NT2/D1 (cell line): ENCODE measurements around the gene TRIM3.
A peak's percentile ranks its signal among the peaks of the same experiment; 100 is the strongest.

Experiments used
- DNase-seq: peaks from one replicate; pipeline ENCODE4 v3.0.0-alpha.2; 2011; ENCODE audit warnings: low read depth, low spot score
- H3K27me3 ChIP-seq: 2 replicates; pipeline ENCODE4 v1.6.0; 2011; ENCODE audit warnings: mild to moderate bottlenecking; ENCODE audit not compliant: insufficient read length, insufficient read depth
- H3K36me3 ChIP-seq: 2 replicates; pipeline ENCODE4 v1.6.1; 2011; ENCODE audit warnings: mild to moderate bottlenecking, low read length, mixed read lengths; ENCODE audit not compliant: insufficient read depth, insufficient read length
- H3K4me1 ChIP-seq: 2 replicates; pipeline ENCODE4 v1.5.1; 2011; ENCODE audit not compliant: insufficient read depth, insufficient read length
- H3K4me3 ChIP-seq: 2 replicates; pipeline ENCODE4 v1.5.1; 2011; ENCODE audit warnings: low read depth; ENCODE audit not compliant: insufficient read length
- H3K9ac ChIP-seq: 2 replicates; pipeline ENCODE4 v1.6.0; 2011; ENCODE audit warnings: low read depth; ENCODE audit not compliant: insufficient read length
- H3K9me3 ChIP-seq: 2 replicates; pipeline ENCODE4 v1.5.1; 2011; ENCODE audit warnings: mild to moderate bottlenecking, low read length; ENCODE audit not compliant: insufficient read depth
- SUZ12 ChIP-seq: IDR thresholded peaks from 2 replicates; pipeline ENCODE4 v1.6.1; 2011; ENCODE audit not compliant: insufficient read length, insufficient read depth; ENCODE audit errors: extremely low read depth
- YY1 ChIP-seq: IDR thresholded peaks from 2 replicates; pipeline ENCODE4 v1.6.1; 2011; ENCODE audit not compliant: insufficient read length, insufficient read depth
- ZNF274 ChIP-seq: IDR thresholded peaks from 2 replicates; pipeline ENCODE4 v1.6.1; 2011; ENCODE audit warnings: mild to moderate bottlenecking, low read depth, low read length

Gene TRIM3

DNA sequence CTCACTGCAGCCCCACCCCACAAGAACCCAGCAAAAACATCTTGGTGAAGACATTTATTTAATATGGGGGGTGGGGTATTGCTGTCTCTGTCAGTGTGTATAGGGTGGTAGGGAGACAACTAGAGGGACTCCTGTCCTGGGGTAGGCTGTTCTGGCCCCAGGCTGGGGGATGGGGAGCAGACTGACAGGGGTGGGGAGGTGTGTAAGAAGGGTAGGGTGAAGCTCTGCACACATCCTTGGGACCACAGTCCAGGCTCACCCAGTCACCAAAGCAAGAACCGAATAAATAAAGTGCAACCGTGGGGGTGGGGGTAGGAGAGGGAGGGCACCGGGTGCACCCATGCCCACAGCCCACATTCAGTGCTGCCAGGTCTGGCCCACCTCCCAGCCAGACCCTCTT is 25.2 kb downstream of the TRIM3 start:
- Histone ChIP-seq H3K36me3 (peaks cover 29% of the 10 kb centered on the region), H3K27me3 (no peaks in the 10 kb centered on the region), H3K4me1 (no peaks in the 10 kb centered on the region), H3K4me3 (no peak overlapping the region), H3K9ac (no peak overlapping the region), H3K9me3 (no peaks in the 10 kb centered on the region)
- TF ChIP-seq YY1 = no peak
- no peak for TF ChIP-seq SUZ12
- no peak for TF ChIP-seq ZNF274
- DNase-seq = no peak

DNA sequence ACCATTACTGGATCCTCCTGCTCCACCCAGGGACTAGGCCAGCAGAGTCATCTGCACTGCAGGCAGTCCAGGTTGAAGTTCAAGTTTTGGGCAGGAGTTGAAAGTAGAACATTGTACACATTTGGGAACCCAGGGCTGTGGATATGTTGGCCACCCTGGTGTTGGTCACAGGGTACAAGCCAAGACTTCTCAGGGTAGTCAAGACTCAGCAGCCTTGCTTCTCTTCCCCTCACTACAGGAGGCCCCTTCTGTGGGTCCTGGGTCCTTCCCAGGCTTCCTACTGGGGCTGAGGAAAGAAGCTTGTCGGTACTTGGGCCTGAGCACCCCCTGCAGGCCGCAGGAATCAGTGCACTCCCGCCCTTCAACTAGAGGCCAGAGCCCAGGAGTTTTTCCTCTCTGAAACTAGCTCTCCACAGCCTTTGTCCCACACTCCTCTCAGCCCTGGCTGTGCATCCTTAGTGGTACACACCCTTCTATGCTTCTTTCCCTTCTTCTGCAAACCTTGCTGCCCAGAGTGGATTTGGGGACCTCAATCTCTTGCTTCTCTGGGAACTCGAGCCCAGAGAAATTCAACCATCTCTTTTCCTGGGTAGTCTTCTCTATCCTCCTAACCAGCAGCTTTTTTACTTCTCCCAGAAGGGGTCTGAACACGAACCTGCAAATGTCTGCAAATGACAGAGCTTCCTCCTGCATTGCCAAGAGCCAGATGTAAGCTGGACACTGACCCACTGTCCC is 30.3 kb downstream of the TRIM3 start:
- DNase-seq = peak; percentile 46
- peak; percentile 66 for TF ChIP-seq ZNF274
- no peak for TF ChIP-seq SUZ12
- Histone ChIP-seq H3K4me1 (peaks cover 6% of the 10 kb centered on the region), H3K4me3 (no peak overlapping the region), H3K27me3 (no peaks in the 10 kb centered on the region), H3K36me3 (no peaks in the 10 kb centered on the region), H3K9ac (no peak overlapping the region), H3K9me3 (no peaks in the 10 kb centered on the region)

DNA sequence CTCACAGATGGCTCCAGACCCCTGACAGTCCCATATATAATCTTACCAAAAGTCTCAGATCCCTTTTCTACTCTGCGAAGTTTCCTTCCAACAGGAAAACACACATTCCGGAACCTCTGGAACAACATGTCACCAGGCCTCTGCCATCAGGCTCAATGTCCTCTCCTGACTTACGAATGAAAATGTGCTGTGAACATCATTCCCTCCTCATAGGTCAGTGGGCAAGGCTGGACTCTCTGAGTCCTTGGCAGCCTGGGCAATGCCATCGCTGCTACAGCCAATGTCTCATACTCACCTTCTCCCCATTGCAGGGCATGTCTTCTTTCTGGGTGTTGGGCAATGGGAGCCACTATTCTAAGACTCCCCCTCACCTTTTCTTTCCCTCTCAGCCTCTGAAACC is 31.3 kb downstream of the TRIM3 start:
- H3K9ac ChIP-seq = no peak overlapping the region
- no peak for TF ChIP-seq ZNF274
- TF ChIP-seq YY1 = no peak
- TF ChIP-seq SUZ12 = no peak
- H3K27me3 ChIP-seq = no peaks in the 10 kb centered on the region
- H3K36me3 ChIP-seq = no peaks in the 10 kb centered on the region
- H3K9me3 ChIP-seq = no peaks in the 10 kb centered on the region
- DNase-seq = no peak
- peaks cover 6% of the 10 kb centered on the region for H3K4me1 ChIP-seq
- H3K4me3 ChIP-seq = no peak overlapping the region

DNA sequence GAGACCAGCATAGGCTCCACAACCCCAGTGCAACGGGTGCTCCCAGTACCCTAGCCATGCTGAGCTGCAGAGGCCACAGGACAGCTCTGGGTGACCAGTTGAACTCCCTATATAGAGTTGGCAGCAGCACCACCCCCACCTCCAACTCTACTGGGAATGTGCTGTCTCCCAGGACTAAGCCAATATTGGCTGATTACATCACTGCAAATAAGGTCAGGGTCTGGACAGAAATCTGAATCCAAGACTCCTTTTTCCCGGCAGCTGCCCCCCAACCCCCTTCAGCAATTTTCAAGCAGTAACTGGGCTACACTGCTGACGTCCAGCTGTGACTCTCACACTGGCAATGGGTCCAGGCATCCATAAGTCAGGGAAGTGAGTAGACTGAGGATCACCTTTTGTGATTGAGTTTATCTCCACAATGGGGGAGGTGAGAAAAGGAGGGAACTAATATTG is 32.8 kb downstream of the TRIM3 start, which contains the start of gene HPX:
Gene HPX (minus strand): TSS at position 82 of the 453 bp plus-strand sequence. CDS start 24 bp downstream, at position 58.
- no peaks in the 10 kb centered on the region for H3K9me3 ChIP-seq
- TF ChIP-seq YY1 = no peak
- TF ChIP-seq ZNF274 = no peak
- TF ChIP-seq SUZ12 = no peak
- H3K9ac ChIP-seq = no peak within 1 kb of the TSS
- peaks cover 6% of the 10 kb centered on the region for H3K4me1 ChIP-seq
- no peaks in the 10 kb centered on the region for H3K36me3 ChIP-seq
- no peak for DNase-seq
- no peaks in the 10 kb centered on the region for H3K27me3 ChIP-seq
- no peak within 1 kb of the TSS for H3K4me3 ChIP-seq

DNA sequence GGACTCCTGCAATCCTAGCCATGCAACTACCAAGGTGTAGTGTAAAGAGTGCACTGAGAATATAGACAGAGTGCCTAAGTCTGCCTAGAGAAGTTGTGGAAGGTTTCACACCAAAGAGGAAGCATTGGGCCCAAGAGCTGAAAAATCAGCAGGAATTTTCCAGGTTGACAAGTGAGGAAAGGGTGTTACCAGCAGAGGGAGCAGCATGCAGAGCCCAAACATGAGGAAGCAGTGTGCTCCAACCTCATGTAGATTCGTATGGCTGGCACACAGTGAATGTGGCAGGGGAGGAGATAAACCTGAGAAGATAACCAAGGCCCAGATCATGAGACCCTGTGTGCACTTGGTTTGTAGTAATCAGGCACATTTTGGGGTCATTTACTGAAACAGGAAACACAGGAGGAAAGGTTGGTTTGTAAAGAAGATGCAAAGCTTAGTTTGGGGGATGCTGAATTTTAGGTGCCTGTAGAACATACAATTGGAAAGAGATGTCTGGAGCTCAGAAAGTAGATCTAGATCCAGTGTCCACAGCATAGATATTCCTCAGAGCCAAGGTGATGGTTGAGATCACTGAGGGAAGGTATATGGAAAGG is 34.7 kb downstream of the TRIM3 start:
- Histone ChIP-seq H3K36me3 (no peaks in the 10 kb centered on the region), H3K4me3 (no peak overlapping the region), H3K4me1 (peaks cover 6% of the 10 kb centered on the region), H3K9me3 (no peaks in the 10 kb centered on the region), H3K9ac (no peak overlapping the region), H3K27me3 (no peaks in the 10 kb centered on the region)
- TF ChIP-seq ZNF274 = no peak
- no peak for TF ChIP-seq SUZ12
- no peak for TF ChIP-seq YY1
- peak; percentile 44 for DNase-seq

DNA sequence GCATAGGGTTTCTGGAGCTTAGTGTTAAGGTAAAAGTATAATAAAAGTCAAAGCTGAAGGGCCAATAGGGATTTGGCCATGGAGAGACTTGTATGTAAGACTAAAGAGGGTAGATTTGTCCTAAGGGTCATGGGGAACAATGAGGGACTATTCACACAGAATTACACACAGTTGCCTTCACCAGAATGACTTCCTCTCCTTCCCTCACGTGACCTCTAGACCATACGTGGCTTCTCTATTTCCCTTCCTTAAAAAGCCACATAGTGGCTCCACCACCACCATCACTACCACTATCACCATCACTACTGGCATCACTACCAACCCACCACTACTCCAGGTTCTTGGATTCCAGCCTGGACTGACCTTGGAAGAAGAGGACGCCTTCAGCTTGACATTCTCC is 35.7 kb downstream of the TRIM3 start:
- TF ChIP-seq YY1 = no peak
- no peak for TF ChIP-seq ZNF274
- no peak for TF ChIP-seq SUZ12
- no peak for DNase-seq
- Histone ChIP-seq H3K36me3 (no peaks in the 10 kb centered on the region), H3K9ac (no peak overlapping the region), H3K4me1 (peaks cover 6% of the 10 kb centered on the region), H3K27me3 (no peaks in the 10 kb centered on the region), H3K9me3 (no peaks in the 10 kb centered on the region), H3K4me3 (no peak overlapping the region)

DNA sequence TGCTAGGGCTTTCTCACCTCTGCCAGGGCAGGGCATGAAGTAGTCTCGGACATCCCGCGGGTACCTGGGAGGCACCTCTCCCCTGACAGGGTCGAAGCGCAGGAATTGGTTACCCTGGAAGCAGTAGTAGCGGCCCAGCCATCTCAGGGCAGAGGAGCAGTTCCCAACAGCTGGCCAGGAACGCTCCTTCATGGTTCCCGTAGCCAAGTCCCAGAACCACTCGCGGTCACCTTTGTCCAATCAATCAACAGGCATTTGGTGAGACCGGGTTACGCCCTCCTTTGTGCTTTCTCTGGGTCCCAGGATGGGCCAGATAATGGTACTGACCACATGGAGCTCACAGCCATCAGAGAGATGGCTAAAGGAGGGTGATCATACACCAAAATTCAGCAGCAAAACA is 36.3 kb downstream of the TRIM3 start:
- TF ChIP-seq ZNF274 = no peak
- no peak for TF ChIP-seq YY1
- TF ChIP-seq SUZ12 = no peak
- no peaks in the 10 kb centered on the region for H3K9me3 ChIP-seq
- no peaks in the 10 kb centered on the region for H3K27me3 ChIP-seq
- no peak overlapping the region for H3K9ac ChIP-seq
- DNase-seq = no peak
- H3K4me3 ChIP-seq = no peak overlapping the region
- peaks cover 6% of the 10 kb centered on the region for H3K4me1 ChIP-seq
- H3K36me3 ChIP-seq = no peaks in the 10 kb centered on the region
